ENCODE results near the gene ENKUR.

ENKUR gene

DNA sequence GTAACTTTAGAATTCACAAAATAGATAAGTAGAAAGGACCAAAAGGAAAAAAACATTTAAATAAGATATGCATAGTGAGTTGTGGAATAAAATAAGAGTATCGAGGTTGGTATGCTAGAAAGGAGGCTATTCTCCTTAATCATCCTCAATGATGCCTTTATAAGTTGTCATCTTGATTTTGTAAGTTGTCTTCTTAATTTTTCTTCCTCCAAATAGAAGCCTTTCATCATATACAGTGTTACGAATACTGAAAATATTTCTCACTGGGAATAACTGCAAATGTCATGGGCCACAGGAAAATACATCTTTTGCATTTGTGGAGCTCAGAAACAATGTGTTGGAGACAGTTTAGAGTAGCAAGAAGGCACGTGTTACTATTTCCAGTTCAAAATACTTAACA lies 32.0 kb downstream of the ENKUR start:
- TF ChIP-seq, protein P1, sequence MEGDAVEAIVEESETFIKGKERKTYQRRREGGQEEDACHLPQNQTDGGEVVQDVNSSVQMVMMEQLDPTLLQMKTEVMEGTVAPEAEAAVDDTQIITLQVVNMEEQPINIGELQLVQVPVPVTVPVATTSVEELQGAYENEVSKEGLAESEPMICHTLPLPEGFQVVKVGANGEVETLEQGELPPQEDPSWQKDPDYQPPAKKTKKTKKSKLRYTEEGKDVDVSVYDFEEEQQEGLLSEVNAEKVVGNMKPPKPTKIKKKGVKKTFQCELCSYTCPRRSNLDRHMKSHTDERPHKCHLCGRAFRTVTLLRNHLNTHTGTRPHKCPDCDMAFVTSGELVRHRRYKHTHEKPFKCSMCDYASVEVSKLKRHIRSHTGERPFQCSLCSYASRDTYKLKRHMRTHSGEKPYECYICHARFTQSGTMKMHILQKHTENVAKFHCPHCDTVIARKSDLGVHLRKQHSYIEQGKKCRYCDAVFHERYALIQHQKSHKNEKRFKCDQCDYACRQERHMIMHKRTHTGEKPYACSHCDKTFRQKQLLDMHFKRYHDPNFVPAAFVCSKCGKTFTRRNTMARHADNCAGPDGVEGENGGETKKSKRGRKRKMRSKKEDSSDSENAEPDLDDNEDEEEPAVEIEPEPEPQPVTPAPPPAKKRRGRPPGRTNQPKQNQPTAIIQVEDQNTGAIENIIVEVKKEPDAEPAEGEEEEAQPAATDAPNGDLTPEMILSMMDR (IDR thresholded peaks at IDR 0.05) = no peak

DNA sequence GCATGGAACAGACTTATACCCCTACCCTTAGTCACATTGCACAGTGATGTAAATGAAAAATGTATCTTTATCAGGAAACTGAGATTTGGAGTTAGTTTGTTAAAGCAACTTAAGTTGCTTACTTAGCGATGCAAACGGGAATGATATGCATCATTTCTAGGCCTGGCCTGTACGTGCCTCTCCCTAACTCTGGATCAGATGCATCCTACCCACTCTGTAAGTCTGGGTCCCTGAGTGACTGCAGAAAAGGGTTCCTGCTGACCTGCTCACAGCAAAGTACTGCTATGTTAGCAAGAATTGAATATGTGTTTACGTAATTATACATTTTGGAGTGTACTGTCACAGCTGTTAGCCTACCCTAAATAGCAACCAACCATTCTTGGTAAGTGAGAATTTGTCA lies 32.8 kb downstream of the ENKUR start:
- TF ChIP-seq, protein P1 (IDR thresholded peaks at IDR 0.05) = no peak

DNA sequence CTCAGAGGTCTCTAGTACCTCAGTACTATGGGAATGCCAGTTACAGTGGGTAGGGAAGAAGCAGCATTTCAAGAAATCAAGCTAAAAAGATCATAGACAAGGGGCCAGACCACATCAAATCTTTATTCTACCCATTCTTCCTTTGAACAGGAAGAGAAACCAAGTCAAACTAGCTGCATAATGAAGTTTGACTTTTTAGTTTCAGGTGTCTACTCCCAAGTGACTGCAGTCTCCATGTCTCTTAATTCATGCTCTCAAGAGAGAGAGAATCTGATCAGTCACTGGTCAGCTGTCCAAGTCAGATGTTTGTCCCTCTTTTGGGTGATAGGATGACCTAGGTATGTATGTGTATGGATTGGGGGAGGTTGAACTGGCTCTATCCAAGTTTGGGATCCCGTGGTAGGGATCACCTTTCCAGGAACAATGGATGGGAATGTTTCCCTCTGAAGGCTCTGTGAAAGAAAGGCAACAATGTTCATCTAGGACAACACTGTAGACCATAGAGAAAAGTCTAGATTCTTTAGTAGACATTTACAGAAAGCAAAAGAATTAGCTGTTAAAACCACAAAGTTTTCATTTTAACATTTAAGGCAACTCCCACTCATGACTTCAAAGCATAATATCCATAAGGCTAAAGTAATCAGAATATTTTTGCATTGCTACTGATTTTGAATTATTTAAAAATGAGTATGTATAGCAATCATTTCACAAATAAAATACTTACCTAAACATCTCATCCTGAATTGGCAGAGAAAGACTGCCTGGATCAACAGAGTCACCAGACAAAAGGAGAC lies 33.4 kb downstream of the ENKUR start:
- TF ChIP-seq, protein P1 (IDR thresholded peaks at IDR 0.05) = no peak

DNA sequence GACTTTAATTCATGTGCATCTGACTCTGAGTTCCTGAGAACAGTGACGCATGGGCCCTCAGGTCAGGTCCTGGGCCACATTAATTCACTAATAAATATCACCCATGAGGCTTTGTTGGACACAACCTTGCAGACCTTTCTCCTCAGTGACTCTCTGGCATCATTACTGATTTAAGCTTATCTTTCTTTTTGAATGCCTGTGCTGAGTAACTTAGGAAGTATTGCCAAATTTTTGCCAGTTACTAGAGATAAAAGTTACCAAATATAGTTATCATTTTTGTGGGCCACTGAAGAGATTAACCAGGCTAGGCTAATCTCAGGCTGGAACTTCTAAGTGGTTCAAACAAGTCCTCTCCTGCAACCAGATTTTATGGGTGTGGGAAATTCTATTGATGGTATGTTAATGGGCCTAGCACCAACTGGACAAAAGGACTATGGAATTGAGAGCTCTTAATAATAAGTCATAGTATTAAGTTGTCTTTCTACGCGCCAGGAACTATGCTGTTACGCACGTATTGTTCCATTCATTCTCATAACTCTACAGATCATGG lies 34.7 kb downstream of the ENKUR start:
- TF ChIP-seq, protein P1 (IDR thresholded peaks at IDR 0.05) = no peak

DNA sequence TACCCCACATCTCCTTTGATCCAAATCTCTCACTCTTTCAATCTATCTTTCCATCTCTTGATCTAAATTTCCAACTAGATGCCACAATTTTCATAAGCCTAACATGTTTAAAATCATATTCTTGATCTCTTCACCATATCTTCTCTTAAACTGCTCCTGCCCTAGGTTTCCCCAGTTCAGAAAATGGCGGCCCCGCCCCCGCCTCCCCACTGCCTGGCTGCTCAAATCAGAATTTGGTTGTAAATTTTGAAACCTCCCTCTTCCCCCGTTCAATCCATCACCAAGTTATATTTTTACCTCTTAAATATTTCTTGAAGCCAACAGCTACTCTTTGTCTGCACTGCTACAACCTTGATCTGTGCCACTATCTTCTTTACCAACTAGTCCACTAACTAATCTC lies 36.3 kb downstream of the ENKUR start:
- TF ChIP-seq, protein P1 (IDR thresholded peaks at IDR 0.05) = no peak

DNA sequence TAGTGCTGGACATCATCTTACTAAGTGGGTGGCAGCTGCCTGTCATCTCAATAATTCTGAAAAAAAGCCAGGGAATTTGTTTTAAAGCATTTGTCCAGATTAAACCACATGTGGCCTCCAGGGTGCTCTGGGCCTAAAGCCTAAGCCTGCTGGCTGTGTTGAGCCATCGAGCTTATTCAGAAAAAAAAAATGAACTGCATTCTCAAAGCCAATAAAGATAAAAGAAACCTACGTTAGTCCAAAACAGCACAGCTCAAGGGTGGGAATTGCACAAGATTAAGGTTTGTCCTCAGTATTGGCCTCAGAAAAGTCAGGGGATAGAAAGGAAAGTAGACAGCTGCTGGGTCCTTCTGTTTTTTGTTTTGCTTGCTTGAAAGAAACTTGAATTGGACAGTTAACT lies 41.0 kb downstream of the ENKUR start:
- TF ChIP-seq, protein P1 (IDR thresholded peaks at IDR 0.05) = no peak

DNA sequence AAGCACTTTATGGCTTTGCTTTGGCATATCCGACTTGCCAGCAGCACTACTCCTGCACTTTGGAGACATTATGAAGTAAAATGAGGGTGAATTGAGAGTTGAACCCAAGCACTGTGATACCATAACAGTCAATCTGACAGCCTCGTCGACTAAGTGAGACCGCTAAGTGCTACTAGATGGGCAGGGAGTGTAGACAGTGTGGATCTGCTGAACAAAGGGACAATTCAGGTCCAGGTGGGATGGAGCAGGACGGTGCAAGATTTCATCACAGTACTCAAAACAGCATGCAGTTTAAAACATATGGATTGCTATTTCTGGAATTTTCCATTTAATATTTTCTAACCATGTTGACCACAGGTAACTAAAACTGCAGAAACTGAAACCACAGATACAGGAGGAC lies 42.8 kb downstream of the ENKUR start:
- TF ChIP-seq, protein P1 (IDR thresholded peaks at IDR 0.05) = no peak
